ENCODE data around the gene LMF2.

GRCh38 chr22:50502096-50502495, 5.4 kb downstream of the LMF2 start:
- TF ChIP-seq CTCF (IDR thresholded peaks at IDR 0.05) (no peak), POLR2A (IDR thresholded peaks at IDR 0.05) (no peak)

All from breast epithelium (tissue), 3 donors.